Measurements from ENCODE around the gene CLEC2A.

DNA sequence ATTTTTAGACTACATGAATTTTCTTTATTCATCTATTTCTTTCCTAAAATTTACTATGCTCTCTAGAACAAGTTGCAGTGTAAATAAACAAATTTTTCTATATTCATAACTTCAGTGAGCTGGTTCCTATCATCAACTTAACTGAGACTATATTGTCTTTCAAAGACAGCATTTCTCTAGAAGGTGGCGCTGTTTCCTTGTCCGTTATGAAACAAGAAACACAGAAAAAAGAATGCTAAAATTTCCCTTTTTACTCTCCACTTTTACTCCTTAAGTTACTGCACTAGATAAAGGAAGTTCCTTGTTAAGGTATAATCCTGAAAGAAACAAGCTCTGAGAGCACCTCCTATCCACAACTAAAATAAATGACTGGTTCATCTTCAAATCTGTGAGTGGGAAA is 8.2 kb upstream of the CLEC2A start:
- TF ChIP-seq, protein P1, sequence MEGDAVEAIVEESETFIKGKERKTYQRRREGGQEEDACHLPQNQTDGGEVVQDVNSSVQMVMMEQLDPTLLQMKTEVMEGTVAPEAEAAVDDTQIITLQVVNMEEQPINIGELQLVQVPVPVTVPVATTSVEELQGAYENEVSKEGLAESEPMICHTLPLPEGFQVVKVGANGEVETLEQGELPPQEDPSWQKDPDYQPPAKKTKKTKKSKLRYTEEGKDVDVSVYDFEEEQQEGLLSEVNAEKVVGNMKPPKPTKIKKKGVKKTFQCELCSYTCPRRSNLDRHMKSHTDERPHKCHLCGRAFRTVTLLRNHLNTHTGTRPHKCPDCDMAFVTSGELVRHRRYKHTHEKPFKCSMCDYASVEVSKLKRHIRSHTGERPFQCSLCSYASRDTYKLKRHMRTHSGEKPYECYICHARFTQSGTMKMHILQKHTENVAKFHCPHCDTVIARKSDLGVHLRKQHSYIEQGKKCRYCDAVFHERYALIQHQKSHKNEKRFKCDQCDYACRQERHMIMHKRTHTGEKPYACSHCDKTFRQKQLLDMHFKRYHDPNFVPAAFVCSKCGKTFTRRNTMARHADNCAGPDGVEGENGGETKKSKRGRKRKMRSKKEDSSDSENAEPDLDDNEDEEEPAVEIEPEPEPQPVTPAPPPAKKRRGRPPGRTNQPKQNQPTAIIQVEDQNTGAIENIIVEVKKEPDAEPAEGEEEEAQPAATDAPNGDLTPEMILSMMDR (IDR thresholded peaks at IDR 0.05) = no peak
- no peak for TF ChIP-seq POLR2AphosphoS5 (IDR thresholded peaks at IDR 0.05)
- TF ChIP-seq POLR2A (IDR thresholded peaks at IDR 0.05) = no peak
